WTC11 (cell line): ENCODE data around the gene RPL37A. TPM values are rescaled to one million over a fixed set of nuclear protein-coding genes. Genes with fewer than 3 reads are reported as not detected.

Experiments
- ATAC-seq: fragments of 200-7000 bp; cut with Tn5 transposase; 2 replicates; pipeline ENCODE4 v1.10.0; 2021; ENCODE audit warnings: mild to moderate bottlenecking, moderate library complexity
- CTCF ChIA-PET: fragments of 300-600 bp; sonication (Branson Sonifier 250); formaldehyde crosslinking; loops from one replicate; lab custom pipeline; 2021; ENCODE audit warnings: antibody characterized with exemption; lab: Charles Lee
- POLR2A ChIA-PET: fragments of 350-600 bp; sonication (Branson Sonifier 250); formaldehyde crosslinking; loops from one replicate; lab custom pipeline; 2021; ENCODE audit warnings: antibody characterized with exemption; lab: Charles Lee
- DNase-seq: peaks from one replicate; pipeline ENCODE4 v3.0.0; 2021; ENCODE audit warnings: low spot score
- H3K27ac Mint-ChIP-seq: 2 replicates; pipeline ENCODE4 v1.8.0; 2021; ENCODE audit warnings: mixed read lengths
- H3K27me3 Mint-ChIP-seq: 2 replicates; pipeline ENCODE4 v1.8.0; 2021; ENCODE audit warnings: low read depth, mild to moderate bottlenecking, moderate library complexity, mixed read lengths
- H3K36me3 Mint-ChIP-seq: 2 replicates; pipeline ENCODE4 v1.8.0; 2021; ENCODE audit warnings: mixed read lengths
- H3K4me1 Mint-ChIP-seq: 2 replicates; pipeline ENCODE4 v1.8.0; 2022; ENCODE audit warnings: mixed read lengths
- H3K4me3 Mint-ChIP-seq: 2 replicates; pipeline ENCODE4 v1.8.0; 2021; ENCODE audit warnings: mild to moderate bottlenecking, moderate library complexity, mixed read lengths
- H3K9me3 Mint-ChIP-seq: 2 replicates; pipeline ENCODE4 v1.8.0; 2021; ENCODE audit warnings: mixed read lengths
- CREM ChIP-seq: sonication (generic); formaldehyde crosslinking; IDR thresholded peaks from 2 replicates; pipeline ENCODE4 v1.8.1; 2022; ENCODE audit warnings: mild to moderate bottlenecking, missing genetic modification reagents, moderate library complexity
- E2F5 ChIP-seq: sonication (generic); formaldehyde crosslinking; IDR thresholded peaks from 2 replicates; pipeline ENCODE4 v1.8.1; 2022; ENCODE audit warnings: mild to moderate bottlenecking, moderate library complexity, missing genetic modification reagents
- GABPB1 ChIP-seq: sonication (generic); formaldehyde crosslinking; IDR thresholded peaks from 2 replicates; pipeline ENCODE4 v1.8.1; 2023; ENCODE audit warnings: mild to moderate bottlenecking, missing genetic modification reagents
- HMGA2 ChIP-seq: fragments of 250-450 bp; sonication (Bioruptor Pico); IDR thresholded peaks from 2 replicates; pipeline ENCODE4 v1.4.0; 2021; ENCODE audit warnings: mild to moderate bottlenecking, moderate library complexity
- MXD4 ChIP-seq: fragments of 250-450 bp; sonication (Bioruptor Pico); IDR thresholded peaks from 2 replicates; pipeline ENCODE4 v1.8.0; 2021; ENCODE audit warnings: mild to moderate bottlenecking, moderate library complexity, borderline replicate concordance
- MYBL2 ChIP-seq: sonication (generic); formaldehyde crosslinking; IDR thresholded peaks from 2 replicates; pipeline ENCODE4 v1.8.1; 2023; ENCODE audit warnings: mild to moderate bottlenecking, moderate library complexity, missing genetic modification reagents
- NFE2L1 ChIP-seq: sonication (generic); formaldehyde crosslinking; IDR thresholded peaks from 2 replicates; pipeline ENCODE4 v1.8.1; 2023; ENCODE audit warnings: missing genetic modification reagents
- NR1H2 ChIP-seq: sonication (generic); formaldehyde crosslinking; IDR thresholded peaks from 2 replicates; pipeline ENCODE4 v1.9.0; 2021; ENCODE audit warnings: mild to moderate bottlenecking, moderate library complexity, missing genetic modification reagents
- NR2C2 ChIP-seq: sonication (generic); formaldehyde crosslinking; IDR thresholded peaks from 2 replicates; pipeline ENCODE4 v1.8.0; 2022; ENCODE audit warnings: mild to moderate bottlenecking, missing genetic modification reagents
- OVOL2 ChIP-seq: fragments of 250-450 bp; sonication (Bioruptor Pico); IDR thresholded peaks from 2 replicates; pipeline ENCODE4 v1.9.0; 2021; ENCODE audit warnings: mild to moderate bottlenecking, borderline replicate concordance
- RORB ChIP-seq: fragments of 250-450 bp; sonication (Bioruptor Pico); IDR thresholded peaks from 2 replicates; pipeline ENCODE4 v1.9.0; 2021; ENCODE audit warnings: mild to moderate bottlenecking
- TCF7 ChIP-seq: sonication (generic); formaldehyde crosslinking; IDR thresholded peaks from 2 replicates; pipeline ENCODE4 v1.8.0; 2022; ENCODE audit warnings: mild to moderate bottlenecking, low read depth, missing genetic modification reagents, moderate library complexity
- ZBTB21 ChIP-seq: sonication (generic); formaldehyde crosslinking; IDR thresholded peaks from 2 replicates; pipeline ENCODE4 v1.8.1; 2023; ENCODE audit warnings: mild to moderate bottlenecking, missing genetic modification reagents, borderline replicate concordance
- ZMAT4 ChIP-seq: fragments of 250-450 bp; sonication (Bioruptor Pico); IDR thresholded peaks from 2 replicates; pipeline ENCODE4 v1.9.0; 2021; ENCODE audit warnings: mild to moderate bottlenecking
- ZNF416 ChIP-seq: fragments of 250-450 bp; sonication (Bioruptor Pico); IDR thresholded peaks from 2 replicates; pipeline ENCODE4 v1.9.0; 2021; ENCODE audit warnings: mild to moderate bottlenecking, inconsistent platforms
- ZNF671 ChIP-seq: fragments of 250-450 bp; sonication (Bioruptor Pico); IDR thresholded peaks from 2 replicates; pipeline ENCODE4 v1.8.0; 2021; ENCODE audit warnings: mild to moderate bottlenecking
- total RNA-seq: library from RNA; stranded (reverse); gene quantifications from 3 replicates; pipeline ENCODE4 v1.2.3, GENCODE V29; 2021
- TF ChIP-seq, protein P1 (sequence below): sonication (generic); formaldehyde crosslinking; IDR thresholded peaks from 2 replicates; pipeline ENCODE4 v1.8.1; 2022; ENCODE audit warnings: missing genetic modification reagents, borderline replicate concordance
- TF ChIP-seq, protein P2 (sequence below): sonication (generic); formaldehyde crosslinking; IDR thresholded peaks from 2 replicates; pipeline ENCODE4 v1.8.1; 2022; ENCODE audit warnings: low read depth, missing genetic modification reagents, borderline replicate concordance
- TF ChIP-seq, protein P3 (sequence below): sonication (generic); formaldehyde crosslinking; IDR thresholded peaks from 2 replicates; pipeline ENCODE4 v1.8.1; 2023; ENCODE audit warnings: mild to moderate bottlenecking, missing genetic modification reagents, borderline replicate concordance
- TF ChIP-seq, protein P4 (sequence below): sonication (generic); formaldehyde crosslinking; IDR thresholded peaks from 2 replicates; pipeline ENCODE4 v1.8.1; 2023; ENCODE audit warnings: mild to moderate bottlenecking, missing genetic modification reagents, moderate library complexity

Gene RPL37A
- total RNA-seq, 1 experiment from 2014 or later: 3,135 TPM

- TF ChIP-seq, protein P1, sequence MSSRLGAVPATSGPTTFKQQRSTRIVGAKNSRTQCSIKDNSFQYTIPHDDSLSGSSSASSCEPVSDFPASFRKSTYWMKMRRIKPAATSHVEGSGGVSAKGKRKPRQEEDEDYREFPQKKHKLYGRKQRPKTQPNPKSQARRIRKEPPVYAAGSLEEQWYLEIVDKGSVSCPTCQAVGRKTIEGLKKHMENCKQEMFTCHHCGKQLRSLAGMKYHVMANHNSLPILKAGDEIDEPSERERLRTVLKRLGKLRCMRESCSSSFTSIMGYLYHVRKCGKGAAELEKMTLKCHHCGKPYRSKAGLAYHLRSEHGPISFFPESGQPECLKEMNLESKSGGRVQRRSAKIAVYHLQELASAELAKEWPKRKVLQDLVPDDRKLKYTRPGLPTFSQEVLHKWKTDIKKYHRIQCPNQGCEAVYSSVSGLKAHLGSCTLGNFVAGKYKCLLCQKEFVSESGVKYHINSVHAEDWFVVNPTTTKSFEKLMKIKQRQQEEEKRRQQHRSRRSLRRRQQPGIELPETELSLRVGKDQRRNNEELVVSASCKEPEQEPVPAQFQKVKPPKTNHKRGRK (CRISPR knock-in tag): no peak
- TF ChIP-seq, protein P2, sequence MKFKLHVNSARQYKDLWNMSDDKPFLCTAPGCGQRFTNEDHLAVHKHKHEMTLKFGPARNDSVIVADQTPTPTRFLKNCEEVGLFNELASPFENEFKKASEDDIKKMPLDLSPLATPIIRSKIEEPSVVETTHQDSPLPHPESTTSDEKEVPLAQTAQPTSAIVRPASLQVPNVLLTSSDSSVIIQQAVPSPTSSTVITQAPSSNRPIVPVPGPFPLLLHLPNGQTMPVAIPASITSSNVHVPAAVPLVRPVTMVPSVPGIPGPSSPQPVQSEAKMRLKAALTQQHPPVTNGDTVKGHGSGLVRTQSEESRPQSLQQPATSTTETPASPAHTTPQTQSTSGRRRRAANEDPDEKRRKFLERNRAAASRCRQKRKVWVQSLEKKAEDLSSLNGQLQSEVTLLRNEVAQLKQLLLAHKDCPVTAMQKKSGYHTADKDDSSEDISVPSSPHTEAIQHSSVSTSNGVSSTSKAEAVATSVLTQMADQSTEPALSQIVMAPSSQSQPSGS (CRISPR knock-in tag): no peak
- TF ChIP-seq, protein P3, sequence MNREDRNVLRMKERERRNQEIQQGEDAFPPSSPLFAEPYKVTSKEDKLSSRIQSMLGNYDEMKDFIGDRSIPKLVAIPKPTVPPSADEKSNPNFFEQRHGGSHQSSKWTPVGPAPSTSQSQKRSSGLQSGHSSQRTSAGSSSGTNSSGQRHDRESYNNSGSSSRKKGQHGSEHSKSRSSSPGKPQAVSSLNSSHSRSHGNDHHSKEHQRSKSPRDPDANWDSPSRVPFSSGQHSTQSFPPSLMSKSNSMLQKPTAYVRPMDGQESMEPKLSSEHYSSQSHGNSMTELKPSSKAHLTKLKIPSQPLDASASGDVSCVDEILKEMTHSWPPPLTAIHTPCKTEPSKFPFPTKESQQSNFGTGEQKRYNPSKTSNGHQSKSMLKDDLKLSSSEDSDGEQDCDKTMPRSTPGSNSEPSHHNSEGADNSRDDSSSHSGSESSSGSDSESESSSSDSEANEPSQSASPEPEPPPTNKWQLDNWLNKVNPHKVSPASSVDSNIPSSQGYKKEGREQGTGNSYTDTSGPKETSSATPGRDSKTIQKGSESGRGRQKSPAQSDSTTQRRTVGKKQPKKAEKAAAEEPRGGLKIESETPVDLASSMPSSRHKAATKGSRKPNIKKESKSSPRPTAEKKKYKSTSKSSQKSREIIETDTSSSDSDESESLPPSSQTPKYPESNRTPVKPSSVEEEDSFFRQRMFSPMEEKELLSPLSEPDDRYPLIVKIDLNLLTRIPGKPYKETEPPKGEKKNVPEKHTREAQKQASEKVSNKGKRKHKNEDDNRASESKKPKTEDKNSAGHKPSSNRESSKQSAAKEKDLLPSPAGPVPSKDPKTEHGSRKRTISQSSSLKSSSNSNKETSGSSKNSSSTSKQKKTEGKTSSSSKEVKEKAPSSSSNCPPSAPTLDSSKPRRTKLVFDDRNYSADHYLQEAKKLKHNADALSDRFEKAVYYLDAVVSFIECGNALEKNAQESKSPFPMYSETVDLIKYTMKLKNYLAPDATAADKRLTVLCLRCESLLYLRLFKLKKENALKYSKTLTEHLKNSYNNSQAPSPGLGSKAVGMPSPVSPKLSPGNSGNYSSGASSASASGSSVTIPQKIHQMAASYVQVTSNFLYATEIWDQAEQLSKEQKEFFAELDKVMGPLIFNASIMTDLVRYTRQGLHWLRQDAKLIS: no peak
- TF ChIP-seq E2F5 (CRISPR knock-in tag) (no peak), TCF7 (CRISPR knock-in tag) (no peak), ZNF671 (CRISPR knock-in tag) (no peak), GABPB1 (CRISPR knock-in tag) (no peak), HMGA2 (CRISPR knock-in tag) (no peak), MYBL2 (no peak), NR2C2 (CRISPR knock-in tag) (no peak)
- TF ChIP-seq, all 79 proteins: peak for 0
Observed at GRCh38 chr2:216463148-216463547, 35.5 kb upstream of the RPL37A start (continued).

GRCh38 chr2:216464104-216464720, 34.4 kb upstream of the RPL37A start:
- no peak for ATAC-seq
- POLR2A ChIA-PET: interaction anchor here (0.7 kb wide), 1 partner anchor 52 kb away, joined by 3 read pairs; the partner anchor contains the start of gene SMARCAL1
- Mint-ChIP-seq H3K27me3 (no peaks in the 10 kb centered on the region), H3K4me3 (no peak overlapping the region)
- CTCF ChIA-PET: no interaction called here
- no peak for TF ChIP-seq ZMAT4 (CRISPR knock-in tag)
- TF ChIP-seq MXD4 (CRISPR knock-in tag): no peak
- no peak for TF ChIP-seq ZBTB21 (CRISPR knock-in tag)
- TF ChIP-seq, protein P4, sequence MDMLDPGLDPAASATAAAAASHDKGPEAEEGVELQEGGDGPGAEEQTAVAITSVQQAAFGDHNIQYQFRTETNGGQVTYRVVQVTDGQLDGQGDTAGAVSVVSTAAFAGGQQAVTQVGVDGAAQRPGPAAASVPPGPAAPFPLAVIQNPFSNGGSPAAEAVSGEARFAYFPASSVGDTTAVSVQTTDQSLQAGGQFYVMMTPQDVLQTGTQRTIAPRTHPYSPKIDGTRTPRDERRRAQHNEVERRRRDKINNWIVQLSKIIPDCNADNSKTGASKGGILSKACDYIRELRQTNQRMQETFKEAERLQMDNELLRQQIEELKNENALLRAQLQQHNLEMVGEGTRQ: no peak
- TF ChIP-seq NR1H2 (CRISPR knock-in tag): no peak
- TF ChIP-seq NFE2L1 (CRISPR knock-in tag): no peak
- TF ChIP-seq ZNF416 (CRISPR knock-in tag): no peak
- TF ChIP-seq, protein P2 (CRISPR knock-in tag): no peak
- no peak for TF ChIP-seq CREM
- no peak for TF ChIP-seq OVOL2 (CRISPR knock-in tag)
- TF ChIP-seq RORB: no peak
- TF ChIP-seq, all 79 proteins: peak for 0
- peaks cover under 1% of the 10 kb centered on the region; the same call in 1 of the 2 replicates for H3K9me3 Mint-ChIP-seq
- H3K27ac Mint-ChIP-seq: no peak overlapping the region
- H3K4me1 Mint-ChIP-seq: no peaks in the 10 kb centered on the region
- no peak for DNase-seq
- 0 out of 2 replicates have a peak, but pooled peaks cover 5% of the 10 kb centered on the region for H3K36me3 Mint-ChIP-seq
